Right kidney (tissue), 9 donors: ENCODE measurements around the gene RXRA.
A peak's percentile ranks its signal among the peaks of the same experiment; 100 is the strongest.

Experiments
- DNase-seq: peaks from one replicate; pipeline ENCODE4 v3.0.0-alpha.2; 2016
- long read RNA-seq, 8 donors: transcript quantifications; one replicate each; lab custom pipeline, GENCODE V29; 2026

Gene RXRA
- long read RNA-seq, donor 1, partial matches to known transcripts = 0 of 2 reads
- long read RNA-seq, donor 1, other reads (novel, unspliced or antisense) = 0 of 2 reads
- long read RNA-seq, donor 2, partial matches to known transcripts = 0 of 2 reads
- long read RNA-seq, donor 2, other reads (novel, unspliced or antisense) = 0 of 2 reads
- long read RNA-seq, donor 3, partial matches to known transcripts = 33 of 37 reads
- long read RNA-seq, donor 3, other reads (novel, unspliced or antisense) = 0 of 37 reads
- long read RNA-seq, donor 4, partial matches to known transcripts = 6 of 9 reads
- long read RNA-seq, donor 4, other reads (novel, unspliced or antisense) = 0 of 9 reads
- long read RNA-seq, donor 5, partial matches to known transcripts = 0 of 4 reads
- long read RNA-seq, donor 5, other reads (novel, unspliced or antisense) = 0 of 4 reads
- long read RNA-seq, donor 6, partial matches to known transcripts = 5 of 7 reads
- long read RNA-seq, donor 6, other reads (novel, unspliced or antisense) = 0 of 7 reads
- long read RNA-seq, donor 7, transcript RXRA-202 (10 exons, 1,846 nt) = major isoform, 8 of 32 reads
- long read RNA-seq, donor 7, partial matches to known transcripts = 24 of 32 reads
- long read RNA-seq, donor 7, other reads (novel, unspliced or antisense) = 0 of 32 reads
- long read RNA-seq, donor 8, transcript RXRA-202 (10 exons, 1,846 nt) = major isoform, 8 of 13 reads
- long read RNA-seq, donor 8, partial matches to known transcripts = 5 of 13 reads
- long read RNA-seq, donor 8, other reads (novel, unspliced or antisense) = 0 of 13 reads

DNA sequence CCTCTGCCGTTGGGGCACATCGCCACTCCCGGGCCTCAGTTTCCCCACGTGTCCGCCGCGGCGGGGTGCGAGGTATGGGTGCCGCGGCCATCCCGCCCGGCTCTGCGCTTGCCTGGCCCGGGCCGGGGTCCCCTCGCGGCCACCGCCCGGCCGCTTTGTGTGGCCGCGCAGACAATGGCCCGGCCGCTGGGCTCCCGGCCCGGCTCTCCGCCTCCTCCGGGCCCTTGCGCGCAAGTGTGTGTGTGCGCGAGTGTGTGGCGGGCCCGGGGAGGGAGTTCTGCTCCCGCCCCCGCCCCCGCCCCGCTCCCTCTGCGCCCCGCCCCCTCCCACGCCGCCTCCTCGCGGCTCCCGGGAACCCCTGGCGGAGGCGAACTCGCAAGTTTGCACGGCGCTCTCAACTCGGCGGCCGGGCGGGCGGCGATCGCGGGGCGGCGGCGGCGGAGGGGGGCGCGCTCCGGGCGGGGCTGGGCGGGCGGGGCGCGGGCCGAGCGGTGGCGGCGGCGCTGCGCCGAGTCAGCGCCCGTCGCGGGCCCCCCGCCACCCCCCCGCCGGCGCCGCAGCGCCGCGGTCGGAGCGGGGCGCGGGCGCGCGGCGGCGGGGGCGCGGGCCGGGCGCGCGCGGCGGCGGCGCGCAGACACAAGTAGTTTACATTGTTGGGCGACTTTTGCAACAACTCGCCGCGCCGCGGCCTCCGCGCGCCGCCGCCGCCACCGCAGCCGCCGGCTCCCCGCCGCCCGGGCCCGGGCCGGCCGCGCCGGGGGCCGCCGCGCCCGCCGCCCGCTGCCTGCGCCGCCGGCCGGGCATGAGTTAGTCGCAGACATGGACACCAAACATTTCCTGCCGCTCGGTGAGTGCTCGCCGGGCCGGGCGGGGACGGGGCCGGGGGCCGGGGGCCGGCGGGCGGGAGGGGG is at the start of gene RXRA:
RXRA (plus strand) TSS at position 643 of the 911 bp plus-strand sequence; CDS start at position 820, 177 bp downstream.
- no peak for DNase-seq

DNA sequence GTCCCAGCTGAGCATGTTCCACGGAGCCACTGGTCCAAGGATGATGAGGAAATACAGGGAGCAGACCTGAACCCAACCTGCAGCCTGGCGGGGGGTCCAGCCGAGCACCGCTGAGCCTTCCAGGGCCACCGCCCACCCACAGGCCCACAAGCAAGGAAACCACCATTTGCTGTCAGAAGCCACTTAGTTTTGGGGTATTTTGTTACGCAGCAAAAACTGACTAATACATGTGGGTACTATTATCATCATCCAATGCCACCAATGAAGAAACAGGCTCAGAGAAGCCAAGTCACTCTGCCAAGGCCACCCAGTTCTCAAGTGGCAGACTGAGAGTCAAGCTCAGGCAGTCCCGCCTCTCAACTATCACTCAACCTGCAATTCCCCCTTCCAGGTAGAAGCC is 48.0 kb upstream of the RXRA start:
- DNase-seq = no peak

DNA sequence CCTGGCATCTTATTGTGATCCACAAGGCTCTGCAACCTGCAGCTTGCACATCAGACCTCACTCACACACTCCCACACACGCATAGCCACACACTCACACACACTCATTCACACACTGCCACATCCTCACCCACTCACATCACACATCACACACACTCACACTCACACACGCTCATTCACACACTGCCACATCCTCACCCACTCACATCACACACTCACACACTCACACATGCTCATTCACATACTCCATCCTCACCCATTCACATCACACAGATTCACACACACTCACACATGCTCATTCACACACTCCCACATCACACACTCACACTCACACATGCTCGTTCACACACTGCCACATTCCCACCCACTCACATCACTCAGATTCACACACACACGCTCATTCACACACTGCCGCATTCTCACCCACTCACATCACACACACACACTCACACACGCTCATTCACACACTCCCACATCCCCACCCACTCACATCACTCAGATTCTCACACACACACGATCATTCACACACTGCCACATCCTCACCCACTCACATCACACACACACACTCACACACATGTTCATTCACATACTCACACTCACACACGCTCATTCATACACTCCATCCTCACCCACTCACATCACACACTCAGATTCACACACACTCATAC is 47.1 kb upstream of the RXRA start:
- no peak for DNase-seq

DNA sequence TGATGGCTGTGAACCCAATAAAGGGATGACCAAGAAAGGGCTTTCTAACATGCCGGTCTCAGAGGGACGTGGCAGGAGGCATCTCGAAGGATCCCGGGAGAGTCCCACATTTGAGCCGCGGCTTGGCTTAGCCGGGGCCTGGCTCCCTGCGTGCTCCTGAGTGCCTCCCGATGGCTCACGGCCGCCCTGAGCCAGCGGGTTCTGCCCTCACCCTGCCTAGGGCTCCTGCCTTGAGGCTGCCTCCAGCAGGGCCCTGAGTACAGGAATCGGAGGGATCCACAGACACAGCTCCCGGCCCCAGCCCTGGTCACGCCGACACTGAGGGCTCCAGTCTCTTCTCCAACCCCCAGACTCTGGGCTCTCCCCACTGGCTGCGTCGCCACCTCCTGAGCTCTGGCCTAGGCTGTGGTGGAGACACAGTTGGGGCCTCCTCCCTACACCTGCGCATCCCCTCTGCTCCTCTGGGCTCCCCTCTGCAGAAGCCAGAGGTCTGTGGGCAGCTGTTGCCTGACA is 44.1 kb upstream of the RXRA start:
- DNase-seq = no peak

DNA sequence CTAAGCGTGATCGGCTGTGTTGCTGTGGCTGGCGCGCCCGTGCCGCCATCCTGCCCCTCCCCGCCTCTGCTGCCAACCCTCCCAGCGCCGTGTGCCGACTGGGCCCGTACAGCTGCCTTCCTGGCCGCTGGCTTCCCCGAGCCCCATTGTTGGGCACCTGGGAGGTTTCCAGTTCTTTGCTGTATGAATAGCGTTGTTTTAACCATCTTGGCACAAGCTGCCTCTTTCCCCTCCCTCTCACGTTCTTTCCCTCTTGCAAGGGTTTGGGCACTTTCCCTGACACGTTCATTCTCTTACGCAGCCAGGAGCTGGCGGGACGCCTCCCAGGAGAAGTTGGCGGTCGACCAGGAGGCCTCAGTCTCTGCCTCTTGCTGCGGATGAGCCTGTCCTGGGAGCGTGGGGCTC is 43.1 kb upstream of the RXRA start:
- DNase-seq = no peak

DNA sequence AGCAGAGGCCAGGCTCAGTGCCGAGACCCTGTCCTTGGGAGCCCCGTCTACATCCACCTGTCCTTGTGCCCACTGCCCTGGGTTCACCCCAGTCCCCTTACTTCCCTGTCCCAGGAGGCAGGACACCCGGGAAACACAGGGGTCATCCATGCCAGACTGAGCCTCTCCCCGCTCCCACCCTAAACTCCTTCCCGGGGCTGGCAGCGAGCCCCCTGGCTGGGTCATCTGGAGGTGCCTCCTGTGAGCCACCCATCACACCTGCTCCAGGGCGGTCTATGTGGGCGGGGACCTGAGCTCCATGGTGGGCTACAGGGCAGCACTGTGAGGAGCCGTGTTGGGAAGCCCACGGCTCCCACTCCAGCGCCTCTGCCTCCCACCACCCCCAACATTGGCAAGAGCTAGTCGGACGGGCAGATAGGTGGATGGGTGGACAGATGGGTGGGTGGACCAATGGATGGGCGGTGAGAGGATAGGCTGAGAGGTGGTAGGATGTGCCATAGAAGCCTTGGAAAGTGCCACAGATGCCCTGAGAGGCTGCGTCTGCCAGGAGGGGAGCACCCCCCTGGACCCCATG is 42.5 kb upstream of the RXRA start:
- DNase-seq = no peak

DNA sequence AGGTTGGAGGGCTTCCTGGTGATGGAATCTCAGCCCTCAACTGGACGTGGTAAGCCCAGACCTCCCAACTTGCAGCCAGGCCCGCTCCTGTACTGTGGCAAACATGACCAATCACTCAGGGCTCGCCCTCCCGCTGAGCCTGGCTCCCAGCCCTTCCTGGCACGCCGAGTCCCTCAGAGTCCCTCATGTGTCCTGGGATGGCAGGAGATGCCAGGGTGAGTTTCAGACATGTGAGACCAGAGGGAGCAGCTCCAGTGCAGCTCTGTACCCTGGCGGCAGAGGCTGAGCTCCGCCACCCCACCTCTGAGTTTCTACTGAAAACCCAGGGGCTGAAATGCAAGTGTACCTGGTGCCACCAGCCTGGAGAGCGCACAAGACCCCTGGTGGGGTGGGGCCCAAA is 42.0 kb upstream of the RXRA start:
- DNase-seq = no peak

DNA sequence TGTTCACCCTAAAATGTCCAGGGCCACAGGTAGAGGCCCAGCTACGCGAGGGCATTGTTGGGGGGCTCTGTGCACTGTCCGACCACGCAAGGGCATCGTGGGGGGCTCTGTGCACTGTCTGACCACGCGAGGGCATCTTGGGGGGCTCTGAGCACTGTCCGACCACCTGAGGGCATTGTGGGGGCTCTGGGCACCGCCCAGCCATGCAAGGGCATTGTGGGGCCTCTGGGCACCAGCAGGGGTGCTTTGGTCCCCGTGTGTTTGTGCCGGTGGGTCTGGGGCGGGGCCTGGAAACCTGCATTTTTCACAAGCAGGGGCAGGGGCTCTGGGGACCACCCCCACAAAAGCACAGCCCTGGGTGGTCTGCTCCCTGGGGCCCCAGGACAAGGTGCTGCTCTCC is 41.5 kb upstream of the RXRA start:
- DNase-seq = no peak

DNA sequence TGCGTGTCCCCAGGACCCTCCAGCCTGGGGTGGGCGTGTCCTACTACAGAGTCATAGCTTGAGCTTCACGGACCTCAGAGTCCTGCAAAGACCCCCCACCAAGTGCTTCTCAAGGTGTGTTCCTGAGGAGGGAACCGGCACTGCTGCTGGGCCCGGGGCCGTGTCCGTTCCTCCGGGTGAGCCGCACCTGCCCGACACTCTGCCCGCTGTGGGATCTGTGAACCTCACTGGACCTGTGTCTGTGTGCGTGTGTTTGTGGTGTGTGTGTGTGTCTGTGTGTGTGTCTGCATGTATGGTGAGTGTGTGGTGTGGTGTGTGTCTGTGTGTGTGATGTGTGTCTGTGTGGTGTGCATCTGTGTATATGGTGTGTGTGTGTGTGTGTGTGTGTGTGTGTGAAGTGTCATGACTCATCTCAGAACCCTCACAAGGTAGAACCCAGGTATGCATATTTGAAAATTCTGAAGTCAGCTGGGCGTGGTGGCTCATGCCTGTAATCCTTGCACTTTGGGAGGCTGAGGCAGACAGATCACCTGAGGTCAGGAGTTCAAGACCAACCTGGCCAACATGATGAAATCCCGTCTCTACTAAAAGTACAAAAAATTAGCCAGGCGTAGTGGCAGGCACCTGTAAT is 40.9 kb upstream of the RXRA start:
- DNase-seq = no peak

DNA sequence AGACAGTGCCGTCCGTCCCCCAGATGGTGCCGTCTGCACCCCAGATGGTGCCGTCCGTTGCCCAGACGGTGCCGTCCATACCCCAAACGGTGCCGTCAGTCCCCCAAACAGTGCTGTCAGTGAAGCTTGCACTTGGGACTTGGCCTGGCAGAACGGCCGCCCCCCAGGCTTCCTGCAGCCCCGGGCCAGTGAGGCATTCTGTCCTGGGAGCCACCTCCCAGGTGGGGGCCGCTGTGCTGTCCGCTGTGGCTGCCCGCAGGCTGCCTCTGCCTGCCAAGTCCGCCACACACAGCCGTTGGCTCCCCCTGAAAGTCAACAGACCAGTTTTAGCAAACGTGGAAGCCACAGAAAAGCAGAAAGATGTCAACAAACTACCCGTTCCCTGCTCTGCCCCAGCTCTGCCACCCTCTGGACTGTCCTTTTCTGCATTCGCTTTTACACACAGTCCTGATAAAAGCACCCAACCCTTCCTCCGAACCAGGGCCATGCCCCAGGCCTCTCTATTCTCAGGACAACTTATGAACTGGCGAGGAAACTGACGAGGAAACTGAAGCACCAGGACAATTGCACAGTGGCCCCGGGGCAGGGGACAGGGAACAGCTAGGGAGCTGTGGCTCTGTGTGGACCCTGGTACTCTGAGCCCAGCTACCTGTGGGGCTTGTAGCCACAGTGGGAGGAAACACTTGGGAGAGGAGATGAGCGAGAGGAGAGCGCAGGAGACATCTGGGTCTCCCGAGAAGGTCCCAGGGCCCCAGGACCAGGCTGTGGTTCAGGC is 39.6 kb upstream of the RXRA start:
- no peak for DNase-seq

DNA sequence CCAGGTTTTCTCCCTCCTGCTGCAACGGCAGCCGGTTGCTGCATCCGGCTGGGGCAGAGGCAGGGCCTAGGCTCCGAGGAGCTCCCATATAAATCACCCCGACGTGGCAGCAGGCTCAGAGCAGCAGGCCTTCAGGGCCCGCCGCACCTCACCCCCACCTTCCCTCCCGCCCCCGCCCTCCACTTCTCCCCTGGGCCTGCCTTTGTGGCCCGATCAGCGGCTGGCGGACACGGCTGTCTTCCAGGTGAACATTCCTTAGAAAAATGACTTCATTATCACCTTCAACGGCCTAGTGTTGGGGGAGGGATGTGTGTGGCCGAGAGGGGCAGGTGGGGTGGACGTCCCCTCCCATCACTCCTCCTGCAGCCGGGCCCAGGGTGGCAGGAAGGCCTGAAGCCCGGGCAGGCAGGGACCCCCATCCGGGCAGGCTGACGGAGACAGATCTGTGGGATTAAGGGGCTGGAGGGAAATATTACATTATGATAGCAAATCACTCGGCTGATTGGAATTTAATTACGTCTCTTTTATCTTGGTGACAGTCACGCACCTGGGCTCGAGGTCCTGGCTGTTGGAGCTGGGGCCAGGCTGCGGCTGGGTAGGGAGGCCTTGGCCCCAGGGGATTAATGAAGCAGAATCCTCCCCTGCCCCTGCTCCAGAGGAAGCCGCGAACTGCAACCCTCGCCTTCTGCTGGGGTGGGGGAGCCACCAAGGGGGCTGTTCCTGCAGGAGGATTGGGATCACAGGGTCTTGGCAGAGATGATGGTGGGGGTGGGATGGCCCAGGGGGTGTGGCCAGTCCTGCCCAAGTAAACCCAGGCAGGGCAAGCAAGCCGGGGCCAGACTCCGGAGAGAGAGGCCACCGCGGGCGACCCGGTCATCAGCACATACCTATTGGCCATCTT is 38.4 kb upstream of the RXRA start:
- peak; percentile 74 for DNase-seq

DNA sequence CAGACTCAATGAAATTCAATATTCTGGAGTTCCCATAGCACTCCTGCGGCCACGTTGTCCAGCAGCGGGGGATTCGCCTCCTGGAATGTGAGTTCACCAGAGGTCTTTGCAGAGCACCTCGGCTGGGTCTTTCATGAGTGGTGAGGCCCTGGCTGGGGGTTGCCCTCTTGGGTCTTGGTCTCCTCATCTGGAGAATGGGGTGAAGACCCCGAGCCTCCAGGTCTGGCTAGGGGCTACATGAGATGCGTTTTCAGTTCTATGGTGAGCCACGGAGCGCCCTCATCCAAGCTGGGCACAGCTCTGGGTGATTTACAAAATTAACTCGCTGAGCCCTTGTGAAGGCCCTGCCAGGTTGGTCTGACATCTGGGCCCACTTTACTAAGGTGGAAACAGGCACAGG is 37.5 kb upstream of the RXRA start:
- no peak for DNase-seq

DNA sequence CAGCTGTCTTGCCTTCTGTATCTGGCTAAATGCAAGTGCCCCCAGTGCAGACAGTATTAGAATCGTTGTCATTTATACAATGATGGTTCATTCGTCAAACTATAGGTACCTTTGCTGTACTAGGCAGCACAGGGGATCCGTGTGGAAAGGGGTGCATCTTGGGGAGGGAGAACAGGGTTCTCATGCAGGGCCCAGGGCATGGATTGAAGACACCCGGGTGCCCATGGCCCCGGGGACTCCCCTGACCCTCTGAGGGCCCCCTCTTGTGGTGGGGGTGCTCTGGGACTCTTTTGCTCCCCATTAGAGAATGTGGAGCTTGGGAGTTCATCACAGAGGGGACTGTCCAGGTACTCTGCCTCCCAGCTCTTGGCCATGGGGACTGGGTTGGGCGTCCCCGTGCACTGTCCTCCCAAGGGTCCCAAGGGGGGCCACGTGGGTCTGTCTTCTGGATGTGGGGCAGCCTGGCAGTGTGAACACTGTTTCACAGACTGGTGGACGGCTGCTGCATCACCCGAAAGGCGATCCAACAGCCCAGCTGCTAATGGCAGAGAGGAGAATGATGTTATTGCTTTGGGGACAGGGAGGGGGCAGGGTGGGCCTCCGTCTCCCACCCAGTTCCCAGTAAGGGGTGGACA is 36.9 kb upstream of the RXRA start:
- DNase-seq = no peak

DNA sequence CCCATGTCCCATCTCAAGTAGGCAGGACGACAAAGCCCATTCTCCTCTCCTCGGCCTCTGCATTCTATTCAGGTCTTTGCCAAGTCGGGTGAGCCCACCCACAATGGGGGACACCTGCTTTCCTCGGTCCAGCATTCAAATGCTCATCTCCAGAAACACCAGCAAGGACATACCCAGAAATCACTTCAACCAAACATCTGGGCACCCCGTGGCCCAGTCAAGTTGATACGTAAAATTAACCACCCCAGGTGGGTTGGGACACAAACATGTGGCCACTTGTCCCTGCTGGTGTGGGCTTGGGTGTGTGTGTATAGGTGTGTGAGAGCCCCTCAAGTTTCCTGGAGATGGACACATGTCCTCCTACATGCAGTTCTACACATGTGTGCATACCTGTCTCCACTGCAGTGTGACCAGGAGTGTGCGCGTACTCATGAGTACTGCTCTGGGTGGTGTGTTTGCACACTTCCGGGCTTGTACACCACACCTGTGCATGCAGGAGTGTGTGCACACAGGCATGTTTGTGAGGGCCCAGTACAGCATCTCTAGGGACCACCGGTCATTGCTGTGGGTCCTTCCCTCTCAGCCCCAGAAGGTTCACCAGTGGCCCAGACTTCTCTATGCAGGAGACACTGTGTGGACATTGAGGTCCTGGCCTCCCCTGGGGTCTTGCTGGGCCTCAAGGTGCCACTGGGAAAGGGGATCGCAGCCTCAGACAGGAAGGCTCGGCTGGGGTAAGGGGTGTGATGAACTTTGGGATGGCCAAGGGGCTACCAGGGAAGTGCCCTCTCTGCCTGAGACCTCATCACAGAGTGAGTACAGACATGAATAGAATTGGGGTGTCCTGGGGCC is 35.4 kb upstream of the RXRA start:
- DNase-seq = no peak

DNA sequence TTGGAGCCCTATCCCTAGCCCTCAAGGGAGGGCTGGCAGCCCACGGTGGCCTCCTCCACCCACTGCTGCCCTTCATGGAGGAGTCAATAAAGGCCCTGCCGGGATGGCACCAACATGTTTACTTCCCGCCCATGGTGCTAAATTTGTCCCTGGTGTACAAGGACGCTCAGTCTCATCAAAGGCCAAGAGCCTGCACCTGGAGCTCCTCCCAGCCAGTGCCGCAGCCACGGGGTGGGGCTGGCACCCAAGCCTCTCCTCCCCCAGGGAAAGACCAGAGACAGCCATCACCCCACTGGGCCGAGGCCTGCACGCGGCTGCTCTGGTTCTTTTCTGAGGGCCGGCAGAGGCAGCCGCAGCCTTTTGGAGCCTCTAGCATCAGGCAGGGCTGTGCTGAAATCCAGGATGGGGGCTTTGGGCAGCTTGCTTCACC is 34.8 kb upstream of the RXRA start:
- DNase-seq = no peak

DNA sequence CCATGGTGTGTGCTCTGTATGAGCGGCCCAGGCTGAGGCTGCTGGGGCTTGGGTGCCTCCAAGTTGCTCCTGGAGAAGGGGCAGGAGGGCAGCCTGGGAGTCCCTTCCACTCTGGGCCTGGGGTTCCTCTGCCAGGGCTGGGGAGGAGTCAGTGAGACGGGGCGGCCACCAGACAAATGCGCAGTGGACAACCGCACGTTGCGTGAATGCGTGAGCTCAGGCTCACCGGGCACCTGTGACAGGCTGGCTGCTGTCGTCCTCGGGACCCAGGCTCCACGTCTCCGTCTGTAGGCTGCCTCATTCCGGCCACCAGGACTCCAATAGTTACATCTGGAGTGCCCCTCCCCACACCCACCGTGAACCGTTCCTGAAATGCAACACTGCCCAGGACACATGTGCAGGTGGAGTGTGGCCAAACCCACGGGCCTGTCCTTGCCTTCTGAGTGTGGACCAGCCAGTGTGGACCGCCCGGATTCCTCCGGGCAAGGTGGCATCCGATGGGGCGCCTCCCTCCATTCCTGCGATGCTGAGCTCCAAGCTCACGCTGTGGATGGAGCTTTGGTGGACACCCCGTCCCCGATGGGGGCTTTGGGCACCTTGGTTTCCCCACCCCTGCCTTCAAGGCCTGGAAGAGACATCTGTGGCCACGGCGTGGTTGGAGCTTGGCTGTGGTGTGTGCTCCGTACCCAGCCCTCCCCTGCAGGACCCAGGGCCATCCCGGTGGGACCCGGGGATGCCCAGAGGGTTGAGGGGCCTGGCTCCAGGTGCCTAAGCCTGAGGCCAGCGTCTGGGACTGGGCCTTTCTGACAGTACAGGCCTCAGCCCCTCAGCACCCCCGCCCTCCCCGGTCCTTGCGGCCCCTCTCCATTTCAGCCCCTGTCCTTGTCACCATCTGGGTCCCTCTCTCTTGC is 34.0 kb upstream of the RXRA start:
- DNase-seq = no peak
